T47D (cell line): ENCODE data around the gene MANF.

Source experiments
- DNase-seq, 2 experiments: peaks; one replicate each; pipeline versions ENCODE4 v3.0.0 to v3.0.0-alpha.2; 2011 to 2012; ENCODE audit warnings: low read depth in 1 of 2, low spot score in 1 of 2
- JUND ChIP-seq: IDR thresholded peaks from 2 replicates; pipeline ENCODE4 v1.6.1; 2012; ENCODE audit warnings: low read depth
- in situ Hi-C: cut with HindIII; loops from 2 replicates; pipeline ENCODE4 v1.10.0; 2016; ENCODE audit warnings: low sequenced_read_pairs, low pct_unique_long_range_greater_than_20kb

Gene MANF

GRCh38 chr3:51436998-51437639 is 52.0 kb downstream of the MANF start:
- no peak for TF ChIP-seq JUND
- no peak for DNase-seq
- in situ Hi-C loops, result no loop called here
